BLaER1 treated with 17β-estradiol and CSF1 and Interleukin-3, amounts not matched to agents 10 nM and 100 nM (cell line): ENCODE results near the gene RNF151.
A peak's percentile ranks its signal among the peaks of the same experiment; 100 is the strongest.

ENCODE experiments used
- H3K27ac ChIP-seq, 11 experiments: shearing (Covaris generic); formaldehyde crosslinking; 2 replicates each; pipeline ENCODE4 v1.8.1; 2022
- H3K27me3 ChIP-seq, 11 experiments: shearing (Covaris generic); formaldehyde crosslinking; 2 replicates each; pipeline ENCODE4 v1.8.1; 2022
- H3K36me3 ChIP-seq, 11 experiments: shearing (Covaris generic); formaldehyde crosslinking; 2 replicates each; pipeline ENCODE4 v1.8.1; 2022
- H3K4me1 ChIP-seq, 10 experiments: shearing (Covaris generic); formaldehyde crosslinking; 2 replicates each; pipeline ENCODE4 v1.8.1; 2022
- H3K4me2 ChIP-seq, 11 experiments: shearing (Covaris generic); formaldehyde crosslinking; 2 replicates each; pipeline ENCODE4 v1.8.1; 2022
- H3K4me3 ChIP-seq, 10 experiments: shearing (Covaris generic); formaldehyde crosslinking; 2 replicates each; pipeline ENCODE4 v1.8.1; 2022
- H3K9ac ChIP-seq, 11 experiments: shearing (Covaris generic); formaldehyde crosslinking; 2 replicates each; pipeline ENCODE4 v1.8.1; 2022
- H3K9me3 ChIP-seq, 11 experiments: shearing (Covaris generic); formaldehyde crosslinking; replicated peaks in 1 of 11; 2 replicates each; pipeline ENCODE4 v1.8.1; 2022
- H4K20me1 ChIP-seq, 11 experiments: shearing (Covaris generic); formaldehyde crosslinking; 2 replicates each; pipeline ENCODE4 v1.8.1; 2022
- Cebpa-rat ChIP-seq, 11 experiments: shearing (Covaris generic); IDR thresholded peaks; 2 replicates each; pipeline ENCODE4 v1.8.1; 2022

Gene RNF151

GRCh38 chr16:1922357-1922756 is 44.3 kb upstream of the RNF151 start:
- no peak for TF ChIP-seq Cebpa-rat (IDR thresholded peaks at IDR 0.05)
- no peak overlapping the region for H3K27ac ChIP-seq
- H3K36me3 ChIP-seq, result no peaks in the 10 kb centered on the region
- peaks cover 0 to 44% (median 13%) of the 10 kb centered on the region in 11 experiments; a peak in 12 of 22 replicates for H4K20me1 ChIP-seq
- H3K4me2 ChIP-seq, result no peak overlapping the region
- 0 out of 22 replicates have a peak, but pooled peaks cover 0 to 5% (median 0%) of the 10 kb centered on the region in 11 experiments for H3K9me3 ChIP-seq
- H3K27me3 ChIP-seq, result peaks cover 73 to 82% (median 77%) of the 10 kb centered on the region in 11 experiments
- no peak overlapping the region for H3K4me3 ChIP-seq
- peaks cover 0 to 13% (median 6%) of the 10 kb centered on the region in 10 experiments; a peak in 11 of 20 replicates for H3K4me1 ChIP-seq
- H3K9ac ChIP-seq, result no peak overlapping the region

- peaks cover 0 to 37% (median 13%) of the 10 kb centered on the region in 11 experiments; a peak in 11 of 22 replicates for H4K20me1 ChIP-seq
- H3K27me3 ChIP-seq, result peaks cover 63 to 71% (median 66%) of the 10 kb centered on the region in 11 experiments
- H3K4me1 ChIP-seq, result peaks cover 0 to 13% (median 6%) of the 10 kb centered on the region in 10 experiments; a peak in 11 of 20 replicates
- peak overlapping the region in 9 of 11 experiments; percentile 4 to 61 (median 19); a peak in 10 of 22 replicates for H3K4me2 ChIP-seq
- H3K27ac ChIP-seq, result no peak overlapping the region
- TF ChIP-seq Cebpa-rat (IDR thresholded peaks at IDR 0.05), result no peak
- H3K4me3 ChIP-seq, result no peak overlapping the region
- 0 out of 22 replicates have a peak, but pooled peaks cover 0 to 5% (median 0%) of the 10 kb centered on the region in 11 experiments for H3K9me3 ChIP-seq
- peak overlapping the region in 3 of 11 experiments; percentile 19 to 44 (median 31); a peak in 1 of 22 replicates for H3K9ac ChIP-seq
- H3K36me3 ChIP-seq, result no peaks in the 10 kb centered on the region
Measured at GRCh38 chr16:1923299-1924034, 43.2 kb upstream of the RNF151 start.

- Histone ChIP-seq H3K36me3 (no peaks in the 10 kb centered on the region), H3K4me3 (no peak overlapping the region), H4K20me1 (peaks cover 0 to 33% (median 8%) of the 10 kb centered on the region in 11 experiments; a peak in 11 of 22 replicates), H3K27me3 (peaks cover 57 to 65% (median 59%) of the 10 kb centered on the region in 11 experiments), H3K4me1 (peaks cover 0 to 13% (median 7%) of the 10 kb centered on the region in 10 experiments; a peak in 14 of 20 replicates), H3K4me2 (peak overlapping the region in 9 of 11 experiments; percentile 4 to 61 (median 19); a peak in 7 of 22 replicates), H3K9me3 (0 out of 22 replicates have a peak, but pooled peaks cover 0 to 5% (median 0%) of the 10 kb centered on the region in 11 experiments), H3K27ac (no peak overlapping the region), H3K9ac (peak overlapping the region in 2 of 11 experiments; percentile 19 to 31; a peak in 1 of 22 replicates)
- no peak for TF ChIP-seq Cebpa-rat (IDR thresholded peaks at IDR 0.05)
Measured at GRCh38 chr16:1924095-1924494, 42.6 kb upstream of the RNF151 start.

- no peaks in the 10 kb centered on the region for H3K36me3 ChIP-seq
- H3K27ac ChIP-seq, result no peak overlapping the region
- H3K9ac ChIP-seq, result no peak overlapping the region
- peaks cover 0 to 15% (median 8%) of the 10 kb centered on the region in 10 experiments; a peak in 14 of 20 replicates for H3K4me1 ChIP-seq
- H4K20me1 ChIP-seq, result peaks cover 0 to 12% (median 0%) of the 10 kb centered on the region in 11 experiments; a peak in 1 of 22 replicates
- no peak for TF ChIP-seq Cebpa-rat (IDR thresholded peaks at IDR 0.05)
- H3K9me3 ChIP-seq, result 0 out of 22 replicates have a peak, but pooled peaks cover 0 to 5% (median 0%) of the 10 kb centered on the region in 11 experiments
- peaks cover 35 to 43% (median 38%) of the 10 kb centered on the region in 11 experiments for H3K27me3 ChIP-seq
- no peak overlapping the region for H3K4me3 ChIP-seq
- H3K4me2 ChIP-seq, result no peak overlapping the region
Measured at GRCh38 chr16:1926271-1926670, 40.4 kb upstream of the RNF151 start.

- Histone ChIP-seq H3K27ac (peak overlapping the region; percentile 27 to 71 (median 54); a peak in 18 of 22 replicates), H3K9ac (peak overlapping the region; percentile 61 to 80 (median 77))
Measured at GRCh38 chr16:1929105-1929504, 37.6 kb upstream of the RNF151 start.

DNA sequence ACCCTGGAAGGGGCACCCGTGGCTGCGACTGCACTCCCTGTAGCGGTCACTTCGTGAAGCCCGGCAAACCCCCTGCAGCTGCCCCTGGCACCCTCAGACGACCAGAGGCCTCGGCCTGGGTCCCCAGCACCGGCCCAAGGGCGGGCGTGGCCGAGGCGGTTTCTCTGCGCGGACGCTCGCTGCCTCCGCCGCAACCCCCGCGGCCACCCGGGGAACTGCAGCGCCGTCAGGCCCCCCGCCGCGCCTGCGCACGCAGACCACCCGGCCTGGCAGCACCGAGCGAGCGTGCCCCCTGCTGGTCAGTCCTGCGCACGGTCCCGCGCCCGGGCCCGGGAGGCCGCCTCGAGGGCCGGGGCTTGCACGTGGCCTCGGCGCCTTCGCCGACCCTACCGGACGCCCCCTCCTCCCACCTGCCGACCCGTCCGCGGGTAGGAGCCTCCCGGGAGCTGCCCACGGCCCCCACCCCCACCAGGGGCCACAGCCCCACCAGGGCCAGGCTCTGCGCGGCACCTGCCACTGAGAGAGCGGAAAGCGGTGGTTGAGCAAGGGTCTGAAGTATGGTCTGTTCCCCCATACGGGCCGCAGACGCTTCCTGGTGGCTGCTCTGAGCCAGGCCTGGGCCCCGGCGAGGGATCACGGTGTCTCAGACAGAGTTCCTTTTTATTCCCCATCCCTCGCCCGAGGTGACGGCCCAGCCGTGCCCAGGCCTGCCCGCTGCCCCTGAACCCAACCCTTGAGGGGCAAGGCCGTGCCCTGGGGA is 36.9 kb upstream of the RNF151 start:
- TF ChIP-seq Cebpa-rat (IDR thresholded peaks at IDR 0.05), result no peak
- peak overlapping the region; percentile 61 to 80 (median 77) for H3K9ac ChIP-seq

More at GRCh38 chr16:1929105-1929504, 37.6 kb upstream of the RNF151 start:
- peak overlapping the region; percentile 64 to 90 (median 74) for H3K4me2 ChIP-seq
- H3K4me1 ChIP-seq, result peaks cover 0 to 16% (median 5%) of the 10 kb centered on the region in 10 experiments; a peak in 9 of 20 replicates
- no peak for TF ChIP-seq Cebpa-rat (IDR thresholded peaks at IDR 0.05)
- peaks cover 0 to 9% (median 0%) of the 10 kb centered on the region in 11 experiments; a peak in 3 of 22 replicates for H4K20me1 ChIP-seq
- no peaks in the 10 kb centered on the region for H3K9me3 ChIP-seq
- peak overlapping the region; percentile 48 to 70 (median 59) for H3K4me3 ChIP-seq
- peaks cover 7 to 15% (median 9%) of the 10 kb centered on the region in 11 experiments for H3K27me3 ChIP-seq
- no peaks in the 10 kb centered on the region for H3K36me3 ChIP-seq

GRCh38 chr16:1930338-1930720 is 36.3 kb upstream of the RNF151 start:
- H3K9me3 ChIP-seq, result no peaks in the 10 kb centered on the region
- peak overlapping the region in 9 of 11 experiments; percentile 64 to 82 (median 69); a peak in 8 of 22 replicates for H3K4me2 ChIP-seq
- H3K9ac ChIP-seq, result peak overlapping the region in 2 of 11 experiments; percentile 78; a peak in 3 of 22 replicates
- H3K4me3 ChIP-seq, result no peak overlapping the region
- peaks cover 0 to 16% (median 5%) of the 10 kb centered on the region in 10 experiments; a peak in 9 of 20 replicates for H3K4me1 ChIP-seq
- TF ChIP-seq Cebpa-rat (IDR thresholded peaks at IDR 0.05), result no peak
- H3K36me3 ChIP-seq, result no peaks in the 10 kb centered on the region
- H3K27ac ChIP-seq, result peak overlapping the region in 3 of 11 experiments; percentile 42 to 54 (median 51); a peak in 3 of 22 replicates
- H4K20me1 ChIP-seq, result peaks cover 0 to 4% (median 0%) of the 10 kb centered on the region in 11 experiments; a peak in 2 of 22 replicates
- peaks cover 0 to 3% (median 0%) of the 10 kb centered on the region in 11 experiments; a peak in 3 of 22 replicates for H3K27me3 ChIP-seq

More for the DNA sequence above, 36.9 kb upstream of the RNF151 start:
- H3K27ac ChIP-seq, result peak overlapping the region; percentile 37 to 71 (median 54); a peak in 18 of 22 replicates
- H3K4me1 ChIP-seq, result peaks cover 0 to 16% (median 5%) of the 10 kb centered on the region in 10 experiments; a peak in 9 of 20 replicates
- H3K36me3 ChIP-seq, result no peaks in the 10 kb centered on the region
- peak overlapping the region; percentile 64 to 90 (median 74) for H3K4me2 ChIP-seq
- peaks cover under 1 to 8% (median 3%) of the 10 kb centered on the region in 11 experiments; a peak in 14 of 22 replicates for H3K27me3 ChIP-seq
- peaks cover 0 to 4% (median 0%) of the 10 kb centered on the region in 11 experiments; a peak in 2 of 22 replicates for H4K20me1 ChIP-seq
- peak overlapping the region; percentile 48 to 70 (median 59) for H3K4me3 ChIP-seq
- no peaks in the 10 kb centered on the region for H3K9me3 ChIP-seq
